Vagina (tissue), 2 donors: ENCODE data around the gene PDPR. TPM values are rescaled to one million over a fixed set of nuclear protein-coding genes. Genes with fewer than 3 reads are reported as not detected.

Experiments
- DNase-seq, 2 donors: peaks; one replicate each; pipeline ENCODE4 v3.0.0-alpha.2; 2017; ENCODE audit errors: extremely low spot score in 2 of 2
- H3K27ac ChIP-seq: fragments of 200-600 bp; sonication (generic); one replicate; pipeline ENCODE4 v1.5.1; 2019
- H3K27me3 ChIP-seq: fragments of 200-600 bp; sonication (generic); one replicate; pipeline ENCODE4 v1.5.1; 2019
- H3K36me3 ChIP-seq, 2 donors: fragments of 200-600 bp; sonication (generic); one replicate each; pipeline ENCODE4 v1.5.1; 2017 to 2019
- H3K4me1 ChIP-seq: fragments of 200-600 bp; sonication (generic); one replicate; pipeline ENCODE4 v1.5.1; 2019
- H3K4me3 ChIP-seq, 2 donors: fragments of 200-600 bp; sonication (generic); 1 replicate in 1 of 2; 2 replicates in 1 of 2; pipeline ENCODE4 v1.5.1; 2016 to 2019
- H3K9me3 ChIP-seq: fragments of 200-600 bp; sonication (generic); one replicate; pipeline ENCODE4 v1.5.1; 2019
- CTCF ChIP-seq, 3 experiments: fragments of 450-650 bp in 2 of 3; fragments of 200-600 bp in 1 of 3; sonication (generic) in 1 of 3; IDR thresholded peaks; one replicate each; pipeline ENCODE4 v1.5.1; 2017 to 2019; ENCODE audit warnings: antibody characterized with exemption in 3 of 3, mild to moderate bottlenecking in 2 of 3, moderate library complexity in 2 of 3
- POLR2A ChIP-seq, 2 donors: fragments of 450-650 bp; IDR thresholded peaks; one replicate each; pipeline ENCODE4 v1.6.1; 2017; ENCODE audit warnings: antibody characterized with exemption in 2 of 2, mild to moderate bottlenecking in 2 of 2, moderate library complexity in 2 of 2
- POLR2AphosphoS5 ChIP-seq, 2 donors: sonication (generic); formaldehyde crosslinking; IDR thresholded peaks; one replicate each; pipeline ENCODE4 v1.9.0; 2017; ENCODE audit warnings: antibody characterized with exemption in 2 of 2, mild to moderate bottlenecking in 2 of 2, low read depth in 1 of 2; ENCODE audit not compliant: insufficient read depth in 1 of 2
- intact Hi-C: fragments of 100-400 bp; cut with DNase I; formaldehyde crosslinking; loops from one replicate; pipeline ENCODE4 v1.15.1; 2023
- total RNA-seq: library from RNA; depleted of rRNA; stranded (reverse); fragments of >200 nt; gene quantifications from one replicate; pipeline ENCODE4 v1.2.3, GENCODE V29; 2016

The PDPR gene
- total RNA-seq, 1 donor from 2014 or later = 20.4 TPM

GRCh38 chr16:70156207-70156978 is 42.3 kb downstream of the PDPR start:
- Histone ChIP-seq H3K27ac (no peak overlapping the region), H3K4me1 (no peaks in the 10 kb centered on the region), H3K27me3 (no peaks in the 10 kb centered on the region), H3K36me3 (peaks cover 0 to 92% of the 10 kb centered on the region in 2 donors), H3K9me3 (no peaks in the 10 kb centered on the region), H3K4me3 (no peak overlapping the region)
- intact Hi-C loops = no loop called here
- no peak for TF ChIP-seq POLR2A (IDR thresholded peaks at IDR 0.05)
- TF ChIP-seq CTCF (IDR thresholded peaks at IDR 0.05) = no peak
- TF ChIP-seq POLR2AphosphoS5 (IDR thresholded peaks at IDR 0.05; ENCODE audit: insufficient read depth in 1 of 2, low read depth in 1 of 2) = no peak
- no peak for DNase-seq

DNA sequence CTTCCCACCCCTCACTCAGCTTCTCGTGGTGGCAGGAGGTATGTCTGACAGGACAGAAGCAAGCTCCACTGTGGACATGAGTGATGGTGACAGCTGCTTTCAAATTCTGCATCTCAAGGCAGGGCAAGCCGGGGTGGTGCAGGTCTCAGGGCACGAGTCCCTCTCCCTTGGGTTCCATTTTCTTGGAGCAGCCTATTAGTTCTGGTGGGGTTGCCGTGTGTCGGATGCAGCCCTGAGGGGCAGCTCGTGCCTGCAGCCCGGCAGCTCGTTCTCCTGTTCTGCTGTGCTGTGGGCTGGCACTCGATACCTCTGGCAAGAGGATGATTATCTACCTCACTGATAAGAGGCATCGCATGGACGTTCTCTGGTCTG is 43.0 kb downstream of the PDPR start:
- no peaks in the 10 kb centered on the region for H3K27me3 ChIP-seq
- no peaks in the 10 kb centered on the region for H3K4me1 ChIP-seq
- H3K4me3 ChIP-seq = no peak overlapping the region
- DNase-seq = no peak
- H3K36me3 ChIP-seq = peaks cover 0 to 85% of the 10 kb centered on the region in 2 donors
- no peak overlapping the region for H3K27ac ChIP-seq
- H3K9me3 ChIP-seq = no peaks in the 10 kb centered on the region
- no peak for TF ChIP-seq POLR2A (IDR thresholded peaks at IDR 0.05)
- intact Hi-C loops = no loop called here

DNA sequence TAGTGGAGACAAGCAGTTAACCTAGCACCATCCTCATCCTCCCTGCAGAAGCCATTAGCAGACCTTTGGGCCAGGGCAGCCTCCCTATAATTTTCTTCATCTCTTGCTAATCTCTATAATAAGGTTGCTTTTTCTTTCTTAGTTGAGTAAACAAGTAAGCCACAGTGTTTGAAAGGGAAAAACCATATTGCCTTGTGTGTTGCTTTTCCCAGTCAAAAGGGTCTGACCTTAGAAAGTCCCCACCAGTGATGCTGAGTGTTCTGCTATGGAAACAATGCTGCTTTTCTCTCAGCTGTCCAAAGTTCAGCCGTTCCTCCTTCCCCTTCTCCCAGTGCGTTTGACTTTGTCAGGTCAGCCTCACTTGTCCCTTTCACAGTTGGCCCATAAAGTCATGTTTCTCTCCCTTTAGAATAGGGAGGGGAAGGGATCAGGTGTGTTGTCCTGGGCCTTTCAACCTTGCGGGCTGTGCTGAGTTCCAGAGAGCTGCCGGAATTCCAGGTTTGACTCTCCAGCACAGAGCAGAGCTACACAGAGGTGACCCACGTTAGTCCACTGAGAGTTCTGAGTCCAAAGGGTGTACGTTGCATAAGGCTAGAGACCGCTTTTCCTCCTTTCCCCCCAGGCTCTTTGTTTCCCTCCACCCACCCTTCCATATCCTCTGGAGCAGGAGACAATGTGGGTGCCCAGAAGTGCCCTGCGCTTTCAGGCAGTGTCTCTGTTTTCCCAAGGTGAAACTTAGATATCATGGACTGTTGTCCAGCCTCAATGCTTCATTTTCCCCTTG is 43.5 kb downstream of the PDPR start:
- Histone ChIP-seq H3K9me3 (no peaks in the 10 kb centered on the region), H3K4me3 (no peak overlapping the region), H3K27ac (no peak overlapping the region), H3K4me1 (no peaks in the 10 kb centered on the region), H3K36me3 (peaks cover 0 to 79% of the 10 kb centered on the region in 2 donors), H3K27me3 (no peaks in the 10 kb centered on the region)
- TF ChIP-seq POLR2AphosphoS5 (IDR thresholded peaks at IDR 0.05; ENCODE audit: insufficient read depth in 1 of 2, low read depth in 1 of 2) (no peak), CTCF (IDR thresholded peaks at IDR 0.05) (no peak), POLR2A (IDR thresholded peaks at IDR 0.05) (no peak)
- DNase-seq = no peak
- intact Hi-C loops = no loop called here

DNA sequence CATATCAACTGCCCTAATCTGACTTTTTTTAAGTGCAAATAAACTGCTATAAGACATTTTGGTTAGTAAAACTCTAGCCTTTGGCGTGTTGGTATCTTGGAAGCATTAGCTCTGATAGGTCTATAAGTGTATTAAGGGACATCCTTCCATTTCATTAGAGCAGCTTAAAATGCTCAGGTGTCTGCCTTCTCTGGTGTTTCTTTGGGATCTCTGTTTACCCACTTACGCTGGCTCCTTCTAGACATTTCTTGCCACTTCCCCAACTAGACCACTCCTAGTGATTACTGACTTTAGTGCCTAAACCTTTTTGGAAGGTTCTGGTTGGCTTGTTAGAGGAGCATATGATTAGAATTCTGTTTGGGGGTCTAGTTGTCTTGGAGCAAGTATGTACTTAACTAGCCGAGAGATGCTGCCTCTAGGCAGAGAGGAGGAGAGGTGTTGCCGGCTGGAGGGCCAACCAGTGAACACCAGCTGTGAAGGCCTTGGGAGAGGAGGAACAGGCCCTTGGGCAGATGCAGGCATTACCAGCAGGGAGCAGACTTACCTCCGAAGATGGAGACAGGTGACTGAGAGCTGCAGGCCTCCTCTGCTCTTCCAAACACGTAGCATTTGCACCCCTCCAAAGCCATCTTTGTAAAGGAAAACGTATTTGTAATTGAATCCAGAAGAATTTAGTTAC is 44.3 kb downstream of the PDPR start:
- H3K27ac ChIP-seq = no peak overlapping the region
- H3K9me3 ChIP-seq = no peaks in the 10 kb centered on the region
- no peaks in the 10 kb centered on the region for H3K27me3 ChIP-seq
- intact Hi-C loops = no loop called here
- TF ChIP-seq POLR2AphosphoS5 (IDR thresholded peaks at IDR 0.05; ENCODE audit: insufficient read depth in 1 of 2, low read depth in 1 of 2) (no peak), CTCF (IDR thresholded peaks at IDR 0.05) (no peak), POLR2A (IDR thresholded peaks at IDR 0.05) (no peak)
- peaks cover 0 to 72% of the 10 kb centered on the region in 2 donors for H3K36me3 ChIP-seq
- no peak for DNase-seq
- H3K4me1 ChIP-seq = no peaks in the 10 kb centered on the region
- H3K4me3 ChIP-seq = no peak overlapping the region
